ENCODE results near the gene HDAC7.

Gene HDAC7

DNA sequence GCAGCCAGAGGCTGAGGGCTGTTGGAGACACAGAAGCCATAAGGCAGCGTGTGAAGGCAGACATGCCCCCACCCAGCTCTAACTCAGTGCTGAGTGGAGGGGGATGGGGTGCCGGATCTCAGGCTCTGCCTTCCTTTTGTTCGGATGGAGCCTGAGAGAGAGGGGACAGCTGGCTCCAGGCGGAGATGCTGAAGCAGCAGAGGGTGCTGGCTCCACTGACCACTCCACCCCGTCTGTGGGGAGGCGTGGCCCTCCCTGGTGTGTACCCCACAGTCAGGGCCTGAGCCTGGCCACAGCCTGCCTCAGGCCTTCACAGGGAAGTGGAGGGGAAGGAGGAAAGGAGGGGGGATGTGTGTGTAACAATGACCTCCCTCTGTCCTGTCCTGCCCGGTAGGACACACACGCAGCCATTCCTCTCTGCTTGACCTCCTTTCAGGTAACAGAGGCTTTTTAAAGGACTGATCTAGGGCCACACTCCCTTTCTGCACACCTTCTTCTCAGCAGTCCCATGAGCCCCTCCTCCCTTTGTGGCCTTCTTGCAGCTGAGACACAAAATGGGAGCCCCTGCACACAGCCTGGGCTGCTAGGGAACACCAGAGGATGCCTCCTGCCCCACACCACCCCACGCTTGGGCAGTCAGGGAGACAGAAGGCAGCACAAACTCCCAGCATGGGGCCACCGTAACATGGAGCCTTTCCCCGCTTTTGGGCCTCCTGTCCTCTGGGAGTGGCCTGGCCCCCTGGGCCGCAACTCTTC lies 84.8 kb downstream of the HDAC7 start:
- no peaks in the 10 kb centered on the region for H3K27me3 ChIP-seq (ENCODE audit: control insufficient read depth, insufficient read depth, low read length)
- H3K36me3 ChIP-seq (ENCODE audit: insufficient read depth, low read length), result no peaks in the 10 kb centered on the region
- no peaks in the 10 kb centered on the region for H3K9me3 ChIP-seq (replicated peaks; ENCODE audit: low read length)
- H3K9ac ChIP-seq (ENCODE audit: low read depth, low read length), result no peak overlapping the region
- no peak overlapping the region for H3K4me3 ChIP-seq (ENCODE audit: low read length)
- peaks cover 39% of the 10 kb centered on the region for H3K4me1 ChIP-seq (ENCODE audit: control insufficient read depth, insufficient read depth, low read length)
- no peak overlapping the region for H3K4me2 ChIP-seq (ENCODE audit: low read length)

DNA sequence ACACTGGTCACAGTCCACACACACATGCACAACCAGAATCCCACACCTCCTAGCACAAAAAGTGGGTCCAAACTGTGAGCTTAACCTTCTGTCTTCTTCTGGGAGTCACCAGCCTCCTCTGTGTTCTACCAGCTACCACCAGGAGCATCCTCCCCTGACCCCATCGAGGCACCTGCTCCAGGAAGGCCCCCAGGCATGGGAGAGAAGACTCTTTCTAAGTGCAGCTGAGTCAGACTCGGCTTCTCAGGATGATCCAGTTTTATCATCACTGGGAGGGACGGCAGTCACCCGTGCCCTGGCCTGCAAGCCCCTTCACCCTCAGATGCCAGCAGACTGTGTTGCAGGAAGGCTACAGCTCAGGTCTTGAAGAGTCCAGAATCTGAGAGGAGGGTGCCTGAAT lies 86.6 kb downstream of the HDAC7 start:
- Histone ChIP-seq H3K36me3 (ENCODE audit: insufficient read depth, low read length) (no peaks in the 10 kb centered on the region), H3K4me2 (ENCODE audit: low read length) (no peak overlapping the region), H3K4me1 (ENCODE audit: control insufficient read depth, insufficient read depth, low read length) (peaks cover 52% of the 10 kb centered on the region), H3K27me3 (ENCODE audit: control insufficient read depth, insufficient read depth, low read length) (no peaks in the 10 kb centered on the region), H3K4me3 (ENCODE audit: low read length) (no peak overlapping the region), H3K9me3 (replicated peaks; ENCODE audit: low read length) (no peaks in the 10 kb centered on the region), H3K9ac (ENCODE audit: low read depth, low read length) (no peak overlapping the region)

All from skeletal muscle satellite cell (primary cell).